Fibroblast of the aortic adventitia (primary cell): Measurements from ENCODE around the gene NINJ1. TPM values are rescaled to one million over a fixed set of nuclear protein-coding genes. Genes with fewer than 3 reads are reported as not detected.

ENCODE experiments used
- DNase-seq: peaks from one replicate; pipeline ENCODE4 v3.0.0-alpha.2; 2010; ENCODE audit warnings: low read depth
- H3K4me3 ChIP-seq: 2 replicates; pipeline ENCODE4 v1.5.1; 2011; ENCODE audit warnings: low read depth, mild to moderate bottlenecking, control low read depth, low read length, moderate library complexity
- total RNA-seq: library from RNA; depleted of rRNA; stranded (reverse); fragments of >200 nt; gene quantifications from 2 replicates; pipeline ENCODE4 v1.2.3, GENCODE V29; 2012; ENCODE audit warnings: low replicate concordance
- TF ChIP-seq, protein P1 (sequence below): IDR thresholded peaks from 2 replicates; pipeline ENCODE4 v1.5.1; 2011; ENCODE audit warnings: mild to moderate bottlenecking, low read length, control low read depth, inconsistent platforms; ENCODE audit not compliant: insufficient read depth

The NINJ1 gene
- total RNA-seq, 1 donor: 14.6 TPM

DNA sequence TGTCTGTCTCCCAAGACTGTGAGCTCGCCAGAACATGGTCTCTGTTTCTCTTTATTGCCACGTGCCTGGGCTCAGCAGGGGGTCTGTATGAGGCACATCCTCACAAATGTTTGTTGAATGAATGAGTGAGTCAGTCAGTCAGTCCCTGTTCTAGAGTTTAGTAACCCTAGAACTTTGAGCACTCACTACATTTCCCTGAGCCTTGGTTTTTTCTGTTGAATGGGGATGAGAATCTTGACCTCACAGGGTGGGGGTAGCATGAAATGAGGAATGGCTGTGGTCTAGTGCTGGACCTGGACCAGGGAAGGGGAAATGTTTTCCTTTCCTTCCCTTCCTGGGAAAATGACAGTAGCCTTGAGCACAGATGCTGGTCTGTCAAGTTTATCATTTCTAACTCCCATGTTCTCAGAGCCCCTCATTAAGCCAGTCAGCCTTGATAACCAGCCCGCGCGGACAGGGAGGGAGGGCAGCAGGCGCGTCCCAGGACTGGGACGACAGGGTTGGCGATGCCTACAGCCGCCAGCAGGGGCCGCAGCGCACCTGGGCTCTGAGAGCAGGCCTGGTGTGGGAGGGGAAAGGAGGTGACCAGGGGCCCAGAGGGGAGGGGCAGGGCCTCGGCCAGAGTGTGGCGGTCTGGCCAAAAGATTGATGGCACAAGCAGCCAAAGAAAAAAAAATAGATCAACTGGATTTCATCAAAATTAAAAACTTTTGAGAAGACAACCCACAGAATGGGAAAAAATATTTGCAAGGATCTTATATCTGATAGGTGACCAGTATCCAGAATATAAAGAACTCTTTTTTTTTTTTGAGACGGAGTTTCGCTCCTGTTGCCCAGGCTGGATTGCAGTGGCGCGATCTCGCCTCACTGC, 25.8 kb upstream of the NINJ1 start:
- TF ChIP-seq, protein P1, sequence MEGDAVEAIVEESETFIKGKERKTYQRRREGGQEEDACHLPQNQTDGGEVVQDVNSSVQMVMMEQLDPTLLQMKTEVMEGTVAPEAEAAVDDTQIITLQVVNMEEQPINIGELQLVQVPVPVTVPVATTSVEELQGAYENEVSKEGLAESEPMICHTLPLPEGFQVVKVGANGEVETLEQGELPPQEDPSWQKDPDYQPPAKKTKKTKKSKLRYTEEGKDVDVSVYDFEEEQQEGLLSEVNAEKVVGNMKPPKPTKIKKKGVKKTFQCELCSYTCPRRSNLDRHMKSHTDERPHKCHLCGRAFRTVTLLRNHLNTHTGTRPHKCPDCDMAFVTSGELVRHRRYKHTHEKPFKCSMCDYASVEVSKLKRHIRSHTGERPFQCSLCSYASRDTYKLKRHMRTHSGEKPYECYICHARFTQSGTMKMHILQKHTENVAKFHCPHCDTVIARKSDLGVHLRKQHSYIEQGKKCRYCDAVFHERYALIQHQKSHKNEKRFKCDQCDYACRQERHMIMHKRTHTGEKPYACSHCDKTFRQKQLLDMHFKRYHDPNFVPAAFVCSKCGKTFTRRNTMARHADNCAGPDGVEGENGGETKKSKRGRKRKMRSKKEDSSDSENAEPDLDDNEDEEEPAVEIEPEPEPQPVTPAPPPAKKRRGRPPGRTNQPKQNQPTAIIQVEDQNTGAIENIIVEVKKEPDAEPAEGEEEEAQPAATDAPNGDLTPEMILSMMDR: peak; percentile 99
- peak; percentile 66 for DNase-seq
- H3K4me3 ChIP-seq: no peak overlapping the region

DNA sequence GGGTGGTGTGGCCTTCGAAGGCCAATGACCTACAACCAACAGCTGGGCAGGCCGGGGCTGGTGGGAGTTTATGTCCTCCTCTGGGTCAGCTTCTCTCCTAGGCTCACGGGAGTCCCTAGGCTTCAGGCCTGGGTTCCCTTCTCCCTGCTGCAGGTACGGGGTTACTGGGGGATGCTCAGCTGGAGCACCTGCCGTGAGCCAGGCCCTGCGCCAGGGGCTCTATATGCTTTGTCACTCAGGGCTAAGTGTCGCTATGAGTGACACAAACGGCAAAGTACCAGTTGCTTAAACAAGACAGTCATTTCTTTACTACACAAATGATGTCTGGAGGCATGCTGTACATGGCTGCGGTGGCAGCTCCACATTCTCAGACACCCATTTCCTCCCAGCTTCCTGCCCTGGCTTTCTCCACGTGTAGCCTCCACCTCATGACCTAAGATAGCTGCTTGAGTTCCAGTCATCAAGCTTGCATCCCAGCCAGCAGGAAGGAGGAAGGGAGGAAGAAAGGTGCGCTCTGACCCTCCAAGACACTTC, 22.5 kb upstream of the NINJ1 start:
- TF ChIP-seq, protein P1: no peak
- no peak for DNase-seq

DNA sequence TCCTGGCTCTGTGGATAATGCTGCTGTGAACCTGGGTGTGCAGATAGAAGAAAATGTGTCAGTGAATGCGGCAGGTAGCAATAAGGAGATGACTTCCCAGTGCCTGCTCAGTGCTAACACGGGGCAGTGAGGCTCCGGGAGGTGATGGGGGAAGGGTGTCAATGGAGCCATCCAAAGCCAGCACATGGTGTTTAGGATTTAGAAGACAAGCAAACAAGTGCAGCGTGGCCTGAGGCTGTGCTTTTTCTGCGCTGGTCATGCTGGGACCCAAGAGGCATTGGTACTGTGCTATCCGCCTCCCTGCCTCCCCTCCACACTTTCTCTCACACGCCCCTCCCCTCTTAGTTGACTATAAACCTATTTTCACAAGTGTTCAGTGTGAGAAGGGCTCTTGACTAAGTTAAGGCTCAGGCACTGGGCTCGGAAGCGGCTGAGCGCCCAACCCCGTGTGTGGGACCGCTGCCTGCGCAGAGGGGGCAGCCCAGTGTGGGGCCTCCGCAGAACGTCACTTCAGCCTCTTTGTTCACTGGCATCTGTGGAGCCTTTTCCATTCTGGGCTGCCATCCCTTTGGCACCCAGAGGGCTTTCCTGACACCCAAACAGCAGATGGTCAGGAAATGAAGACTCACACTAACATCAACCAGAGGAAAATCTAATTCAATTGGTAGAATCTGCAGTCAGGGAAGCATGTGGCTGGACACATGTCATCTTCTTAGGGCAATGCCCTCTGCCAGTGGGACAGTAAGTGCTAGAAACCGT, 21.8 kb upstream of the NINJ1 start:
- TF ChIP-seq, protein P1: no peak
- DNase-seq: no peak
- no peak overlapping the region for H3K4me3 ChIP-seq

More for the DNA sequence above, 22.5 kb upstream of the NINJ1 start:
- H3K4me3 ChIP-seq: no peak overlapping the region

DNA sequence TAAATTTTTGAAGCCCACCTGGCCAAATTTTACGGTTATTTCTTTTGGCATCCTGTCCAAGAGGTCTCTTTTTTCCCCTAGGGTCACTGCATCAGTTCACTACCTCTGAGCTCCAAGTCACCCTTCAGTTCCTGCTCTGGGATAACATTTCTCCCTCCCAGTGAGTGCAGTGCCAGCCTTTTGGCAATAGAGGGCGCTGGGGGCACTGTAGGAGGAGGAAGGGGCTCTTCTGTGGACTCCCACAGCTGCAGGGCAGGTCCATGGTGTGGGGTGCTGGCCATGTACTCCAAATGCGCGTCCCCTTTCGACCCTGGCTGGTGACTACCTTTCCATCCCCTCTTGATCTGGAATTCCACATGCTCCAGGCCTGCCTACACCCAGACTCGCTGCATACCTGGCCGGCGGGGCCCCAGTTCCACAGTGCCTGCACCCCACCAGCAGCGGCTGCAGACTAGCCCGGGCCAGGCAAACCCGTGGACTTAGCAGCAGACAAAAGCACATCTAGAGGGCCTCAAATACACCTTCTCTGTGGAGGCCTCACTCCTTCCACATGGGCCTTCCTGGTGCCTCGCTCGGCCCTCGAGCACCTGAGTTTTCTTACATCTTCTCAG, 20.3 kb upstream of the NINJ1 start:
- TF ChIP-seq, protein P1: peak; percentile 52
- DNase-seq: no peak
- H3K4me3 ChIP-seq: no peak overlapping the region

DNA sequence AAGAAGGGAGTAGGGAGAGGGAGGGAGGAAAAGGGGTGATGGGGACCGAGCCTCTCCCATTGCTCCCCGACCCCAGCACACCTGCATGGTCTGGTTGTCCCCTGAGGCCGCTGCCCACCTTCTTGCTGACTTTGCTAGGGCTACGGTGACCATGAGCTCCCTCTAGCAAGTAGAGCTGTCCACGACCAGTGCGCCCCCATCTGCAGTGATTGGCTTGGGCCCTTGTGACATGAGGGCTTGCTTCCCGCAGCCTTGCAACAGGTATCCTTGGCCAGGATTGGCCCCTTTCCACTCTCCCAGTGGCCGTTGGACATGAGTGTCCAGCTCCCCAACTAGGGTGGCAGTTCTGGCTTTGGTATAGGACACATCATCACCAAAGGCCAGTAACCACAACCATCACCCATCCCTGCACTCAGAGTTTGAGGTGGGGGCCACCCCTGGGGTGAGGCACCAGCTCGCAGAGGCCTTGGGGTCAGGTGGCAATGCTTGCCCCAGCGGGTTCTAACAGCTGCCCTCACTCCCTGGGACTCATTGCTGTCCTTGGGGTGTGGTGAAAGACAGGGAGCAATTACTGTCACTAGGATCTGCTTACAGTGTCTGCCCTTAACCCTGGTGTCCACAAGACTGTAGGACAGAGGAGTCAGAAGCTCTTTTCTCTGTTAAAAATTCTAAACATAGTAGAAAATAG, 17.2 kb upstream of the NINJ1 start:
- TF ChIP-seq, protein P1: no peak
- H3K4me3 ChIP-seq: no peak overlapping the region
- no peak for DNase-seq

DNA sequence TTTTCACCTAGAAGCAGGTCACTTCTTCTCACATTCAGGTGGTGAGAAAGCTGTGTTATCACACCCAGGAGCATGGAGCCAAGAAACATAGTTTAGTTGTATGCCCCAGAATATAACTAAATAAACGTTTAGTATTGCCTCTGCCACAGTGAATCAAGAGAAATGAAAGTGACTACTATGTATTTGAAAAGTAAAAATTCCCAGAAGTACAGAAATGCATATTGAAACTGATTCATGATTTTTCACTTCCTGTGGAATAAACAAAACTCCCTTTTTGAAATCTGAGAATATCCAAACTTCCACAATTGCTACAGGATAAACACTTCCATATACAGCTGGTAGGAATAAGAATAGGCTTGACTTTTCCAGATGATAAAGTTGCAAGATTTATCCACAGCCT, 15.3 kb upstream of the NINJ1 start:
- no peak for DNase-seq
- TF ChIP-seq, protein P1: no peak
- H3K4me3 ChIP-seq: no peak overlapping the region
